NCI-H1694 (cell line): ENCODE data around the gene HGF.

Source experiments
- DNase-seq: peaks from one replicate; lab custom pipeline; 2025; lab: John Stamatoyannopoulos, UW

Gene HGF

GRCh38 chr7:81719865-81720264 is 50.0 kb downstream of the HGF start:
- DNase-seq, result no peak

- DNase-seq, result peak; percentile 64
Measured at GRCh38 chr7:81715984-81716588, 53.8 kb downstream of the HGF start.

DNA sequence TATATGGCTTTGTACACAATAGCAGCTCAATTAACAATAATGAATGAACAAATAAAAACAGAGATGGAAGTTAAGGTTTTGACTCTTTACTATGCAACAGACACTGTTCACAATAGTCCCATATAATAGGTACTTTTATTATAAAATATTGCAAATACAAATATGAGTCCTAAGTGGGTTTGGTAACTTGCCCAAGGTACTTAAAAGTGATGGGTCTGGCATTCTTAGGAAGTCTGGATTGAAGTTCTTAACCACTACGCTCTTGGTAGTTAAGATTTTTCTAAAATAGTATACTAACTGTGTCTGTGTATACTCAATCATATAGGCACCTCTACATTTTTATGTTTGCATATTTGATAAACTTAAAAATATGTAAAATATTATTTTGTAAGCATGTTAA is 55.5 kb downstream of the HGF start:
- DNase-seq, result no peak

DNA sequence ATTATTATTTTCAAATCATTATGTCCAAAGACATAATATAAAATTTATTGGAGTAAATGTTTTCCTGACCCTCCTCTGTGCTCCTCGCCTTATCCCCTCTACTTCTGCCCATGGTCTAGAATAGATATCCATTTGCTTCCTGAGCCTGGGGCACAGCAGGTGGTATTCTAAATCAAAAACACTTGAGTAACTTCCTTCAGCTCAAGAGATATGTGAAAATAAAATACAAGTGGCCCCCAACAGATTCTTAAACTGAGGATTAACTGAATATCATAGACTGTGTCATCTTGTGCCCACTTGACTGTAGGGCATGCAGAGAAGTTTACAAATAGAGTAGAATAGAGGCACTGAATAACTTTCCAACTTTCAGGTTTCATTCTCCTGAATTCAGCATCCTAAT is 59.1 kb downstream of the HGF start:
- DNase-seq, result no peak

DNA sequence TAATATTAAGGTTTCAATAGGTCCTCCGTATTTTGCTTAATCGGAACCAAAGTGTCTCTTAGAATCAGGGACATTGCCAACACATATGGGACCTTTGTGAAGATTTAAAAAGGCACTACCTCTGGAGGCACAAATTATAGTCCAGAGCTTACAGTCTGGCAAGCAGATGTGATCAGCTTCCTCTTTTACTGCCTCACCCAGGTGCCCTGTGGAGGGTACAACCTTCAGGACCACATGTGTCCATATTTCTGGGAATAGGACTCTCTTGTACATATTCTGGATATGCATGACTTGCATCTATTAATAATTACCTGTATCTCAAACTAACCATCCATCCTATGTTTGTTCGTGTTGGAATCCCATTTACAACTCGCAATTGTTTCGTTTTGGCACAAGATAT is 60.0 kb downstream of the HGF start:
- no peak for DNase-seq

- peak; percentile 7 for DNase-seq
Measured at GRCh38 chr7:81707966-81708365, 61.9 kb downstream of the HGF start.

DNA sequence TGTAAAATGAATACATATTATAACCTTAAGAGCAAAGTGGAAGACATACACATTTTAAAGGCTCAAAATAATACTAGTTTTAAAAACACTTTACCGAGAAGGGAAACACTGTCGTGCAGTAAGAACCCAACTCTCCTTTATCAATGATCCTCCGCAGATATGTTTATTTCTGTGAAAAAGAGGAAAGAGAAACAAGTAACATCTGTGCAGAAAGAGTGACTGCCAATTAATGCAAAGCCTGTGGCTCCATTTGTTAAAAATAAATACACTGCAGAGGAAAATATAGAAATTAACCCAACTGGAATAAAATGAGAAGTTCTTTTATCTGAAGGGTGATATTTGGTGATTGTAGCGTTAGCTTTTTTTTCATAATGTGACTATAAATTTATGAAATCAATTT is 62.7 kb downstream of the HGF start:
- peak; percentile 20 for DNase-seq

GRCh38 chr7:81705206-81705605 is 64.6 kb downstream of the HGF start:
- no peak for DNase-seq

GRCh38 chr7:81704595-81704994 is 65.3 kb downstream of the HGF start:
- no peak for DNase-seq

GRCh38 chr7:81698965-81699364 is 70.9 kb downstream of the HGF start:
- no peak for DNase-seq

- DNase-seq, result no peak
Measured at GRCh38 chr7:81694711-81695110, 75.1 kb downstream of the HGF start.

DNA sequence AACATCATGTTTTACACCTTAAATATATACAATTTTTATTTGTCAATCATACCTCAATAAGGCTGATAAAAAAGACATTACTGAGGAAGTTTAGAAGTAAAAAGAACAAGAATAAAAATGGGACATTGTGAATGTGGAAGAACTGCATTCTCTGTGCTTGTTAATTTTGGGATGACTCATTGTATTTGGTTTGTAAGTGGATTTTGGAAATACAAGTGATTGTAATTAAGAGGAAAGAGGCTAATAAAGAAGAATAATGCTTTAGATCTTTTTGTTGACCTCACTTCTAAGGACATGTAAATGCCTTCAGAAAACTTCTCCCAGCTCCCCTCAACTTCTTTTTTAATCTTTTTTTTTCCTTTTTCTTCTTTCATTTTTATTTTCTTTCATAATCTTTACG is 76.0 kb downstream of the HGF start:
- no peak for DNase-seq

- no peak for DNase-seq
Measured at GRCh38 chr7:81693080-81693479, 76.8 kb downstream of the HGF start.

- DNase-seq, result no peak
Measured at GRCh38 chr7:81692146-81692905, 77.5 kb downstream of the HGF start.

- DNase-seq, result no peak
Measured at GRCh38 chr7:81691199-81691821, 78.5 kb downstream of the HGF start.

- no peak for DNase-seq
Measured at GRCh38 chr7:81690688-81691087, 79.2 kb downstream of the HGF start.

- no peak for DNase-seq
Measured at GRCh38 chr7:81690251-81690650, 79.6 kb downstream of the HGF start.

- DNase-seq, result no peak
Measured at GRCh38 chr7:81688622-81689411, 81.0 kb downstream of the HGF start.

DNA sequence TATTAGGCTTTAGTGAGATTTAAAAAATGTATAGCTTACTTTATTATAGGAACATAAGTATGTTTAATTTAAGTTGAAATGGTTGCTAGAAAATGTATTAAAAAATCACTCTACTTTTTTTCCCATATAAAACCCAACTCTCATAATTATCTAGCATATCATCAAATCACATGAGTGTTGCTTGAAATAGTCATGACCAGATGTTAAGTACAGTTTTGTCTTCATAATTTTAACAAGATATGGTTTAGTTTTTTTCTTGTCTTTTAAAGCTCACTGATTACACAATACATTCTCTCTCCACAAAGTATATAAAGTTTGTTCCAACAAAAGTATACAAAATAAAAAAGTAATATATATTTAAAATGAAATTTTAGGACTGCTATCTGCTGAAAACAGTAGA is 82.8 kb downstream of the HGF start:
- no peak for DNase-seq

GRCh38 chr7:81685270-81685868 is 84.5 kb downstream of the HGF start:
- no peak for DNase-seq

DNA sequence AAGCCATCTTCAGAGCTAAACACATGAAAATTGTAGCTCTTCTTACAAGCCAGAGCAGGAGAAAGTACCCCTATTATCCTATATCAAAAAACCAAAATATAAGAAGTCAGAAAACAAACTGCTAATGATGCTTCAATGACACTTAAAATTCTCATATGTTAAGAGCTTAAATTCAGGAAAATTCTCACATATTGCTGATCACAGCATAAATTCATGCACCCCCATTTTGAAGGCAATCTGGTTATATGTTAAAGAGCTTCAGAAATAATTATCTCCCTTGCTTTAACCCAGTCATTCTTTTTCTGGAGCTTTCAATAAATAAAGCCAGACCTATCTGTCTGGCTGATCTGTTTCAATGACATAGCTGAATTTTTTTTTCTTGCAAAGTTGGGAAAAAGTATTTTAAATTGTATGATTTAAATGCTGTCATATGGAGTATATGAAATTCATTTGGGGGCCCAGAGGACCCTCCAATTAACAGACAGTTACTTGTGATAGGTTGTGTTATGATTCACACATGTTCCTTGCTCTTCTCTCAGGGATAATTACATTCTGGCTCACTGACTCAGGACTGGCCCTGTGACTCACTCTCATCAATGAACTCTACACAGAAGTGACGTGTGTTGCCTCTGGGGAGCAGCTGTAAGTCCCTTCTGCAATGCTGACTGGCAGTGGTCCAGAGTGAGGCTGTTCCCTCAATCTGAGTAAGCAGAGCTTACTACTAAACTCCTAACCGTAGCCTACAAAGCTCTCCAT is 85.2 kb downstream of the HGF start:
- peak; percentile 98 for DNase-seq

DNA sequence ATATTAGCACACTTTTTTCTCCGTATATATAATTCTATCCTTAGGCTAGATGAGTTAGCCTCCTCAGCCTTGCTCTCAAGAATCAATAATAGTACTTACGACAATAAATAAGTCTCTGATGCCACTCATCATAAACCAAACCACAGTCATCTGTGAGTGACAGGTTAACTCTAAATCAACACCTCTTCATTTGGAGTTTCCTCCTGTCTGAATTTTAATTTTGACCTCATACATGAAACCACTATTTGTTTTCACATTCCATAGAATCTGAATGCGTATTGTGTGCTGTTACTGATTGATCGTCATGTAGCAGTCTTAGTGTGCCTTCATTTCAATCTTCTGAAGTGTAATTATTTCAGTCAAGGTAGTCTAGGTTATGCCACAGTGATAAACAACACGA is 85.8 kb downstream of the HGF start:
- DNase-seq, result no peak
